GM12801 (cell line): ENCODE measurements around the gene GARIN3.

ENCODE experiments used
- TF ChIP-seq, protein P1 (sequence below): IDR thresholded peaks from one replicate; pipeline ENCODE4 v1.5.1; 2011; ENCODE audit warnings: control low read depth; ENCODE audit not compliant: insufficient read length; ENCODE audit errors: extremely low read depth

Gene GARIN3

DNA sequence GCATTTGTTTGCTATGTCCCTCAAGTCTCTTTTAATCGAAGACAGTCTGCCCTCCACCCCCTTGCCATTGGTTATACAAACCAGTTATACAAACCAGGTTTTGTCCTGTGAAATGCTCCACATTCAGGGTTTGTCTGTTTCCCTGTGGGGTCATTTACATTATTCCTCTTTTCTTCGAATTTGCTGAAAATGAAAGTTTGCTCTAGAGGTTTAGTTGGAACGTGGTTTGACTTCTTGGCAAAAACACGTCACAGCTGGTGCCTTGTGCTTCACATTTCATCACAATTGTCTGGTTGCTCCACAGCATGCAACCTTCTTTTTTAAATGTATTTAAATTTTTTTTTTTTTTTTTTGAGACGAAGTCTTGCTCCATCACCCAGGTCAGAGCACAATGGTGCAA lies 53.1 kb downstream of the GARIN3 start:
- TF ChIP-seq, protein P1, sequence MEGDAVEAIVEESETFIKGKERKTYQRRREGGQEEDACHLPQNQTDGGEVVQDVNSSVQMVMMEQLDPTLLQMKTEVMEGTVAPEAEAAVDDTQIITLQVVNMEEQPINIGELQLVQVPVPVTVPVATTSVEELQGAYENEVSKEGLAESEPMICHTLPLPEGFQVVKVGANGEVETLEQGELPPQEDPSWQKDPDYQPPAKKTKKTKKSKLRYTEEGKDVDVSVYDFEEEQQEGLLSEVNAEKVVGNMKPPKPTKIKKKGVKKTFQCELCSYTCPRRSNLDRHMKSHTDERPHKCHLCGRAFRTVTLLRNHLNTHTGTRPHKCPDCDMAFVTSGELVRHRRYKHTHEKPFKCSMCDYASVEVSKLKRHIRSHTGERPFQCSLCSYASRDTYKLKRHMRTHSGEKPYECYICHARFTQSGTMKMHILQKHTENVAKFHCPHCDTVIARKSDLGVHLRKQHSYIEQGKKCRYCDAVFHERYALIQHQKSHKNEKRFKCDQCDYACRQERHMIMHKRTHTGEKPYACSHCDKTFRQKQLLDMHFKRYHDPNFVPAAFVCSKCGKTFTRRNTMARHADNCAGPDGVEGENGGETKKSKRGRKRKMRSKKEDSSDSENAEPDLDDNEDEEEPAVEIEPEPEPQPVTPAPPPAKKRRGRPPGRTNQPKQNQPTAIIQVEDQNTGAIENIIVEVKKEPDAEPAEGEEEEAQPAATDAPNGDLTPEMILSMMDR = no peak
